ENCODE measurements around the gene NMNAT3. TPM values are rescaled to one million over a fixed set of nuclear protein-coding genes. Genes with fewer than 3 reads are reported as not detected.

NMNAT3 gene
- total and polyA plus RNA-seq, 7 experiments from 2014 or later: 0.56 to 7.7 (median 5.6) TPM

GRCh38 chr3:139671107-139671506 lies 6.7 kb downstream of the NMNAT3 start:
- no peak for DNase-seq
- POLR2A ChIA-PET: no interaction called here
- no peaks in the 10 kb centered on the region for H3K27me3 ChIP-seq (ENCODE audit: control insufficient read depth in 2 of 2, insufficient read depth in 2 of 2, low read length in 2 of 2)
- Mint-ChIP-seq H3K4me3 (no peak overlapping the region), H3K36me3 (peaks cover 0 to 17% (median 8%) of the 10 kb centered on the region in 5 donors), H3K4me1 (peaks cover 0 to 7% (median 2%) of the 10 kb centered on the region in 7 donors), H3K27me3 (no peaks in the 10 kb centered on the region), H3K27ac (no peak overlapping the region), H3K9me3 (peaks cover 0 to 5% (median 0%) of the 10 kb centered on the region in 11 donors)
- H3K36me3 ChIP-seq (ENCODE audit: control insufficient read depth in 2 of 3, insufficient read depth in 3 of 3, low read length in 3 of 3): no peaks in the 10 kb centered on the region
- CTCF ChIA-PET: no interaction called here
- no peaks in the 10 kb centered on the region for H3K4me1 ChIP-seq (ENCODE audit: control insufficient read depth in 2 of 2, insufficient read depth in 2 of 2, low read length in 2 of 2)
- H3K9me3 ChIP-seq (ENCODE audit: control insufficient read depth in 2 of 3, low read length in 3 of 3): no peaks in the 10 kb centered on the region
- intact Hi-C loops (cut with micrococcal nuclease): no loop called here
- H3K4me3 ChIP-seq (ENCODE audit: low read length): no peak overlapping the region
- H3K27ac ChIP-seq (ENCODE audit: low read depth, low read length): no peak overlapping the region
- no peak for ATAC-seq

GRCh38 chr3:139670196-139670595 lies 7.6 kb downstream of the NMNAT3 start:
- no peaks in the 10 kb centered on the region for H3K27me3 Mint-ChIP-seq
- H3K27me3 ChIP-seq (ENCODE audit: control insufficient read depth in 2 of 2, insufficient read depth in 2 of 2, low read length in 2 of 2): no peaks in the 10 kb centered on the region
- H3K4me1 ChIP-seq (ENCODE audit: control insufficient read depth in 2 of 2, insufficient read depth in 2 of 2, low read length in 2 of 2): no peaks in the 10 kb centered on the region
- no peak overlapping the region for H3K4me3 Mint-ChIP-seq
- ChIA-PET CTCF (no interaction called here), POLR2A (no interaction called here)
- no peaks in the 10 kb centered on the region for H3K36me3 ChIP-seq (ENCODE audit: control insufficient read depth in 2 of 3, insufficient read depth in 3 of 3, low read length in 3 of 3)
- no peak overlapping the region for H3K4me3 ChIP-seq (ENCODE audit: low read length)
- no peak overlapping the region for H3K27ac ChIP-seq (ENCODE audit: low read depth, low read length)
- DNase-seq (no peak), ATAC-seq (no peak)
- peaks cover 0 to 6% (median 0%) of the 10 kb centered on the region in 7 donors for H3K4me1 Mint-ChIP-seq
- peaks cover 0 to 19% (median 9%) of the 10 kb centered on the region in 5 donors for H3K36me3 Mint-ChIP-seq
- intact Hi-C loops (cut with micrococcal nuclease): no loop called here
- H3K9me3 ChIP-seq (ENCODE audit: control insufficient read depth in 2 of 3, low read length in 3 of 3): no peaks in the 10 kb centered on the region
- H3K27ac Mint-ChIP-seq: no peak overlapping the region
- peaks cover 0 to 5% (median 0%) of the 10 kb centered on the region in 11 donors for H3K9me3 Mint-ChIP-seq

- H3K4me1 ChIP-seq (ENCODE audit: control insufficient read depth in 2 of 2, insufficient read depth in 2 of 2, low read length in 2 of 2): no peaks in the 10 kb centered on the region
- CTCF ChIA-PET: no interaction called here
- Mint-ChIP-seq H3K36me3 (peaks cover 0 to 21% (median 9%) of the 10 kb centered on the region in 5 donors), H3K4me1 (peaks cover 0 to 1% (median 0%) of the 10 kb centered on the region in 7 donors), H3K27ac (no peak overlapping the region), H3K9me3 (peaks cover 0 to 5% (median 0%) of the 10 kb centered on the region in 11 donors), H3K27me3 (no peaks in the 10 kb centered on the region), H3K4me3 (no peak overlapping the region)
- DNase-seq (no peak), ATAC-seq (no peak)
- no peaks in the 10 kb centered on the region for H3K36me3 ChIP-seq (ENCODE audit: control insufficient read depth in 2 of 3, insufficient read depth in 3 of 3, low read length in 3 of 3)
- H3K4me3 ChIP-seq (ENCODE audit: low read length): no peak overlapping the region
- H3K27ac ChIP-seq (ENCODE audit: low read depth, low read length): no peak overlapping the region
- intact Hi-C loops (cut with micrococcal nuclease): no loop called here
- POLR2A ChIA-PET: no interaction called here
- no peaks in the 10 kb centered on the region for H3K27me3 ChIP-seq (ENCODE audit: control insufficient read depth in 2 of 2, insufficient read depth in 2 of 2, low read length in 2 of 2)
- H3K9me3 ChIP-seq (ENCODE audit: control insufficient read depth in 2 of 3, low read length in 3 of 3): no peaks in the 10 kb centered on the region
Observed at GRCh38 chr3:139668332-139668731, 9.4 kb downstream of the NMNAT3 start.

- DNase-seq: no peak
- Mint-ChIP-seq H3K9me3 (peaks cover 0 to 5% (median 0%) of the 10 kb centered on the region in 11 donors), H3K27ac (no peak overlapping the region), H3K4me1 (no peaks in the 10 kb centered on the region), H3K36me3 (peaks cover 0 to 38% (median 19%) of the 10 kb centered on the region in 5 donors), H3K27me3 (no peaks in the 10 kb centered on the region), H3K4me3 (no peak overlapping the region)
- intact Hi-C loops (cut with micrococcal nuclease): no loop called here
- no peaks in the 10 kb centered on the region for H3K9me3 ChIP-seq (ENCODE audit: control insufficient read depth in 2 of 3, low read length in 3 of 3)
- no peaks in the 10 kb centered on the region for H3K36me3 ChIP-seq (ENCODE audit: control insufficient read depth in 2 of 3, insufficient read depth in 3 of 3, low read length in 3 of 3)
- H3K27me3 ChIP-seq (ENCODE audit: control insufficient read depth in 2 of 2, insufficient read depth in 2 of 2, low read length in 2 of 2): no peaks in the 10 kb centered on the region
- no peak overlapping the region for H3K4me3 ChIP-seq (ENCODE audit: low read length)
- no peaks in the 10 kb centered on the region for H3K4me1 ChIP-seq (ENCODE audit: control insufficient read depth in 2 of 2, insufficient read depth in 2 of 2, low read length in 2 of 2)
- ChIA-PET POLR2A (no interaction called here), CTCF (no interaction called here)
- no peak for ATAC-seq
- H3K27ac ChIP-seq (ENCODE audit: low read depth, low read length): no peak overlapping the region
Observed at GRCh38 chr3:139664958-139665357, 12.8 kb downstream of the NMNAT3 start.

- Histone ChIP-seq H3K9me3 (ENCODE audit: control insufficient read depth in 2 of 3, low read length in 3 of 3) (no peaks in the 10 kb centered on the region), H3K27ac (ENCODE audit: low read depth, low read length) (no peak overlapping the region), H3K4me3 (ENCODE audit: low read length) (no peak overlapping the region), H3K27me3 (ENCODE audit: control insufficient read depth in 2 of 2, insufficient read depth in 2 of 2, low read length in 2 of 2) (no peaks in the 10 kb centered on the region), H3K4me1 (ENCODE audit: control insufficient read depth in 2 of 2, insufficient read depth in 2 of 2, low read length in 2 of 2) (no peaks in the 10 kb centered on the region), H3K36me3 (ENCODE audit: control insufficient read depth in 2 of 3, insufficient read depth in 3 of 3, low read length in 3 of 3) (no peaks in the 10 kb centered on the region)
- Mint-ChIP-seq H3K9me3 (no peaks in the 10 kb centered on the region), H3K4me1 (peaks cover 0 to 1% (median 0%) of the 10 kb centered on the region in 7 donors), H3K36me3 (peaks cover 0 to 31% (median 9%) of the 10 kb centered on the region in 5 donors), H3K27me3 (no peaks in the 10 kb centered on the region), H3K4me3 (no peak overlapping the region), H3K27ac (no peak overlapping the region)
- intact Hi-C loops (cut with micrococcal nuclease): no loop called here
- ChIA-PET CTCF (no interaction called here), POLR2A (no interaction called here)
- DNase-seq (no peak), ATAC-seq (no peak)
Observed at GRCh38 chr3:139660269-139660668, 17.5 kb downstream of the NMNAT3 start.

- H3K4me3 Mint-ChIP-seq: no peak overlapping the region
- peaks cover 0 to 1% (median 0%) of the 10 kb centered on the region in 7 donors for H3K4me1 Mint-ChIP-seq
- H3K27ac Mint-ChIP-seq: no peak overlapping the region
- no peak overlapping the region for H3K4me3 ChIP-seq (ENCODE audit: low read length)
- no peaks in the 10 kb centered on the region for H3K4me1 ChIP-seq (ENCODE audit: control insufficient read depth in 2 of 2, insufficient read depth in 2 of 2, low read length in 2 of 2)
- no peaks in the 10 kb centered on the region for H3K27me3 Mint-ChIP-seq
- CTCF ChIA-PET: no interaction called here
- no peaks in the 10 kb centered on the region for H3K9me3 ChIP-seq (ENCODE audit: control insufficient read depth in 2 of 3, low read length in 3 of 3)
- no peaks in the 10 kb centered on the region for H3K27me3 ChIP-seq (ENCODE audit: control insufficient read depth in 2 of 2, insufficient read depth in 2 of 2, low read length in 2 of 2)
- peaks cover 0 to 2% (median 0%) of the 10 kb centered on the region in 11 donors for H3K9me3 Mint-ChIP-seq
- H3K36me3 Mint-ChIP-seq: peaks cover 0 to 30% (median 9%) of the 10 kb centered on the region in 5 donors
- POLR2A ChIA-PET: no interaction called here
- H3K36me3 ChIP-seq (ENCODE audit: control insufficient read depth in 2 of 3, insufficient read depth in 3 of 3, low read length in 3 of 3): no peaks in the 10 kb centered on the region
- ATAC-seq (no peak), DNase-seq (no peak)
- no peak overlapping the region for H3K27ac ChIP-seq (ENCODE audit: low read depth, low read length)
- intact Hi-C loops (cut with micrococcal nuclease): no loop called here
Observed at GRCh38 chr3:139659511-139659910, 18.3 kb downstream of the NMNAT3 start.

GRCh38 chr3:139657936-139658335 lies 19.8 kb downstream of the NMNAT3 start:
- Mint-ChIP-seq H3K27ac (no peak overlapping the region), H3K4me3 (no peak overlapping the region), H3K9me3 (peaks cover 0 to 2% (median 0%) of the 10 kb centered on the region in 11 donors), H3K36me3 (peaks cover 0 to 27% (median 9%) of the 10 kb centered on the region in 5 donors), H3K27me3 (no peaks in the 10 kb centered on the region), H3K4me1 (peaks cover 0 to 1% (median 0%) of the 10 kb centered on the region in 7 donors)
- no peak for ATAC-seq
- H3K27me3 ChIP-seq (ENCODE audit: control insufficient read depth in 2 of 2, insufficient read depth in 2 of 2, low read length in 2 of 2): no peaks in the 10 kb centered on the region
- DNase-seq: no peak
- no peaks in the 10 kb centered on the region for H3K36me3 ChIP-seq (ENCODE audit: control insufficient read depth in 2 of 3, insufficient read depth in 3 of 3, low read length in 3 of 3)
- ChIA-PET POLR2A (no interaction called here), CTCF (no interaction called here)
- H3K4me3 ChIP-seq (ENCODE audit: low read length): no peak overlapping the region
- H3K9me3 ChIP-seq (ENCODE audit: control insufficient read depth in 2 of 3, low read length in 3 of 3): no peaks in the 10 kb centered on the region
- intact Hi-C loops (cut with micrococcal nuclease): no loop called here
- no peaks in the 10 kb centered on the region for H3K4me1 ChIP-seq (ENCODE audit: control insufficient read depth in 2 of 2, insufficient read depth in 2 of 2, low read length in 2 of 2)
- no peak overlapping the region for H3K27ac ChIP-seq (ENCODE audit: low read depth, low read length)
